ENCODE data around the gene ARPC1B. TPM values are rescaled to one million over a fixed set of nuclear protein-coding genes. Genes with fewer than 3 reads are reported as not detected.
"Not testable (repeated sequence)": the region's sequence is repeated elsewhere in the genome, so short reads cannot be mapped to it uniquely, and the experiment has no call there.

Gene ARPC1B
- polyA plus RNA-seq, 1 experiment, result 190 TPM

DNA sequence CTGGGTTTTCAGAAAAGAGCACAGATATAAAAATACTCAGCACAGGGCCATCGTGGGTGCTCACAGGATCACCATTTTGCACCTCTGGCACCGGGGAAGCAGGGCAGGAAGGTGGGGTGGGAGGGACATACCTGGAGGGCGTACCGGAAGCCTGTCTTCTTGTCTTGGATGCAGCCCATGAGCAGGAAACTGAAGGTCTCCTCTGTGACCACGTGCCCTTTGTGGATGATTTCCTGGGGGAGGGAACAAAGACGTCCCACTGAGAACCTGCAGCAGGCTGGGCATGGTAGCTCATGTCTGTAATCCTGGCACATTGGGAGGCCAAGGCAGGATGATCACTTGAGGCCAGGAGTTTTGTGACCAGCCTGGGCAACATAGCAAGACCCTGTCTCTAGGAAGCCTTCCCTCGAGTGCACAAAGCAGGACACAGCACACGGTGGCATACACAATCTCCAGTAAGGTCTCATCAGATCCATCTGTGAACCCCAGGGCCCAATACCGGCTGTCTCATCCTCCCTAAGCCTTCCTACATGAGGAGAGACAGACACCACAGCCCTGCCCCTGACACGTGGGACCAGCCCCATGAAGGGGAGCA is 54.5 kb downstream of the ARPC1B start:
- POLR2A ChIA-PET, result interaction anchor here (1.3 kb wide), 1 partner anchor 10 kb away, joined by 3 read pairs; the partner anchor contains the start of genes CPSF4 and PTCD1
- CTCF ChIA-PET, result interaction anchor here (0.9 kb wide), 1 partner anchor 550 kb away, joined by 3 read pairs; no protein-coding TSS in a partner anchor
- TF ChIP-seq, protein P1, sequence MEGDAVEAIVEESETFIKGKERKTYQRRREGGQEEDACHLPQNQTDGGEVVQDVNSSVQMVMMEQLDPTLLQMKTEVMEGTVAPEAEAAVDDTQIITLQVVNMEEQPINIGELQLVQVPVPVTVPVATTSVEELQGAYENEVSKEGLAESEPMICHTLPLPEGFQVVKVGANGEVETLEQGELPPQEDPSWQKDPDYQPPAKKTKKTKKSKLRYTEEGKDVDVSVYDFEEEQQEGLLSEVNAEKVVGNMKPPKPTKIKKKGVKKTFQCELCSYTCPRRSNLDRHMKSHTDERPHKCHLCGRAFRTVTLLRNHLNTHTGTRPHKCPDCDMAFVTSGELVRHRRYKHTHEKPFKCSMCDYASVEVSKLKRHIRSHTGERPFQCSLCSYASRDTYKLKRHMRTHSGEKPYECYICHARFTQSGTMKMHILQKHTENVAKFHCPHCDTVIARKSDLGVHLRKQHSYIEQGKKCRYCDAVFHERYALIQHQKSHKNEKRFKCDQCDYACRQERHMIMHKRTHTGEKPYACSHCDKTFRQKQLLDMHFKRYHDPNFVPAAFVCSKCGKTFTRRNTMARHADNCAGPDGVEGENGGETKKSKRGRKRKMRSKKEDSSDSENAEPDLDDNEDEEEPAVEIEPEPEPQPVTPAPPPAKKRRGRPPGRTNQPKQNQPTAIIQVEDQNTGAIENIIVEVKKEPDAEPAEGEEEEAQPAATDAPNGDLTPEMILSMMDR (IDR thresholded peaks at IDR 0.05; ENCODE audit: low read depth, low read length), result no peak
- Histone ChIP-seq H3K27ac (ENCODE audit: low read depth, low read length) (no peak overlapping the region), H3K4me3 (ENCODE audit: low read depth, low read length) (no peak overlapping the region), H3K27me3 (ENCODE audit: control insufficient read depth, insufficient read depth, low read length) (no peaks in the 10 kb centered on the region), H3K9me3 (ENCODE audit: control insufficient read depth, insufficient read depth, low read length) (no peaks in the 10 kb centered on the region; the same call in 1 of the 2 replicates)
- no peak for DNase-seq (ENCODE audit: low read depth, low spot score)

DNA sequence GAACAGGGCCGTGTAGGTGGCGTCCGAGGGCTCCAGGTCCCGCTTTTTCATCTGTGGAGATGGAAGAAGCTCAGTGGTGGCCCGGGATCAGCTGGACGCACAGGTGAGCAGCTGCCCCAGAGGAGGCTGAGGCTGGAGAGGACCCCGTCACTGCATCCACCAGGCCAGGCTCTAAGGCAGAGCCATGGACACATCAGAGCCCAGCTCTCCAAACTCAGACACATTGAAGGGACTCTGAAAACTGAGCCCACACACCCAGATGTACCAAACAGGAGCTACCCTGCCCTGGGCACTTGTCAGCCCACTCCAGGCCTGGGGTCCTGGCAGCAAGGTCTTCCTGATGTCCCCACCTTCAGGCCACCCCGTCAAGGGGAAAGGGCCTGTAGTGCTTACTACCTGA is 55.2 kb downstream of the ARPC1B start:
- Histone ChIP-seq H3K27ac (ENCODE audit: low read depth, low read length) (no peak overlapping the region), H3K9me3 (ENCODE audit: control insufficient read depth, insufficient read depth, low read length) (no peaks in the 10 kb centered on the region; the same call in 1 of the 2 replicates), H3K27me3 (ENCODE audit: control insufficient read depth, insufficient read depth, low read length) (no peaks in the 10 kb centered on the region), H3K4me3 (ENCODE audit: low read depth, low read length) (no peak overlapping the region)
- POLR2A ChIA-PET, result interaction anchor here (1.3 kb wide), 1 partner anchor 9 kb away, joined by 3 read pairs; the partner anchor contains the start of genes CPSF4 and PTCD1
- CTCF ChIA-PET, result interaction anchor here (0.9 kb wide), 1 partner anchor 550 kb away, joined by 3 read pairs; no protein-coding TSS in a partner anchor
- TF ChIP-seq, protein P1 (IDR thresholded peaks at IDR 0.05; ENCODE audit: low read depth, low read length), result no peak
- DNase-seq (ENCODE audit: low read depth, low spot score), result no peak

DNA sequence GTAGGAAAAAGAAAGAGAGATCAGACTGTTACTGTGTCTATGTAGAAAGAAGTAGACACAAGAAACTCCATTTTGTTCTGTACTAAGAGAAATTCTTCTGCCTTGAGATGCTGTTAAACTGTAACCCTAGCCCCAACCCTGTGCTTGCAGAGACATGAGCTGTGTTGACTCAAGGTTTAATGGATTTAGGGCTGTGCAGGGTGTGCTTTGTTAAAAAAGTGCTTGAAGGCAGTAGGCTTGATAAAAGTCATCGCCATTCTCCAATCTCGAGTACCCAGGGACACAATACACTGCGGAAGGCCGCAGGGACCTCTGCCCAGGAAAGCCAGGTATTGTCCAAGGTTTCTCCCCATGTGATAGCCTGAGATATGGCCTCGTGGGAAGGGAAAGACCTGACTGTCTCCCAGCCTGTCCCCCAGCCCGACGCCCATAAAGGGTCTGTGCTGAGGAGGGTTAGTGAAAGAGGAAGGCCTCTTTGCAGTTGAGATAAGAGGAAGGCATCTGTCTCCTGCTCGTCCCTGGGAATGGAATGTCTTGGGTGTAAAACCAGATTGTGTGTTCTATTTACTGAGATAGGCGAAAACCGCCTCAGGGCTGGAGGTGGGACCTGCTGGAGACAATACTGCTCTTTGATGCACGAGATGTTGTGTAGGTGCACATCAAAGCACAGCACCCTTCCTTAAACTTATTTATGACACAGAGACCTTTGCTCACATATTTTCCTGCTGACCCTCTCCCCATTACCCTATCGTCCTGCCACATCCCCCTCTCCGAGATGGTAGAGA is 57.4 kb downstream of the ARPC1B start:
- H3K27ac ChIP-seq (ENCODE audit: low read depth, low read length); H3K9me3 ChIP-seq (ENCODE audit: control insufficient read depth, insufficient read depth, low read length); H3K27me3 ChIP-seq (ENCODE audit: control insufficient read depth, insufficient read depth, low read length); DNase-seq (ENCODE audit: low read depth, low spot score); CTCF ChIA-PET; POLR2A ChIA-PET; H3K4me3 ChIP-seq (ENCODE audit: low read depth, low read length): not testable (repeated sequence)

DNA sequence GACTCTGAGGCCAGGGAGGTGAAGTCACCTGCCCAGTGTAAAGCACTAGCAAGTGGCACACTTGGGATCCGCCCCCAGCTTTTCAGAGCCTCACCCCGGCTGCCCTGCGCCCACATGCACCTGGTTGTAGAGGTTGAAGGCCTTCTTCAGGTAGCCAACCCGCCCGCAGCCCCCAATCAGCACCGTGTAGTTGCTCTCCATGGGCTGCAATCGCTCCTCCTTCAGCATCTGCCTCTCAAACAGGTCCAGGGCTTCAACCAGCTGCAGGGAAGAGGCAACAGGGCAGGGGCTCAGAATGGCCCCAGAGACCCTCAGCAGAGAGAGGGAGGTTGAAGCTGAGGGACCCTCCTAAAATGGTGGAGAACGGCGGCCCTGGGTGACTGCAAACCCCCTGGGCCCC is 58.6 kb downstream of the ARPC1B start:
- TF ChIP-seq, protein P1 (IDR thresholded peaks at IDR 0.05; ENCODE audit: low read depth, low read length), result no peak
- no peaks in the 10 kb centered on the region for H3K27me3 ChIP-seq (ENCODE audit: control insufficient read depth, insufficient read depth, low read length)
- H3K4me3 ChIP-seq (ENCODE audit: low read depth, low read length), result no peak overlapping the region
- no peak for DNase-seq (ENCODE audit: low read depth, low spot score)
- ChIA-PET CTCF (no interaction called here), POLR2A (no interaction called here)
- H3K27ac ChIP-seq (ENCODE audit: low read depth, low read length), result no peak overlapping the region
- H3K9me3 ChIP-seq (ENCODE audit: control insufficient read depth, insufficient read depth, low read length), result no peaks in the 10 kb centered on the region

DNA sequence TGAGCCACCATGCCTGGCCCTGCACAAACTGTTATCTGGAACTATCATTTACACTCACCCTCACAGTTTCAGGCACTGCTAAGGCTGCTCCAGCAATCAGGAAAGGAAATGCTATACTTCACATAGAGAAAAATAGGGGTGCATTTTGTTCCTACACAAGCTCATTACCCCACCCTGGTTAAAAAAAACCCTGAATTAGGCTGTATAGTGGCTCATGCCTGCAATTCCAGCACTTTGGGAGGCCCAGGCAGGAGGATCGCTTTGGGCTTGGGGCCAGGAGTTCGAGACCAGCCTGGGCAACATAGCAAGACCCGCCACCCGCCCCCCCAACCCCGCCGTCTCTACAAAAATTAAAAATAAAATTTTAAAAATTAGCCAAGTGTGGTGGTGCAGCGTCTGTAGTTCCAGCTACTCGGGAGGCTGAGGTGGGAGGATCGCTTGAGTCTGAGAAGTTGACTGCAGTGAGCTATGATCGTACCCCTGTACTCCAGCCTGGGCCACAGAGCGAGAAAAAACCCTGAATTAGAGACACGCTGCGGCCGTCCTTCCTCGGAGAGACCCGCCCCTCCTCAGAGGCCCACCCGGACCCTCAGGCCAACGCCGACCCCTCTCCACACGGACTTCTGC is 63.5 kb downstream of the ARPC1B start:
- DNase-seq (ENCODE audit: low read depth, low spot score), result no peak
- CTCF ChIA-PET, result interaction anchor here (0.6 kb wide), 2 partner anchors 21 to 420 kb away, joined by 3 to 4 read pairs; no protein-coding TSS in a partner anchor

More for the DNA sequence above, 63.5 kb downstream of the ARPC1B start:
- TF ChIP-seq, protein P1 (IDR thresholded peaks at IDR 0.05; ENCODE audit: low read depth, low read length), result no peak
- Histone ChIP-seq H3K27ac (ENCODE audit: low read depth, low read length) (peak overlapping the region; percentile 57), H3K27me3 (ENCODE audit: control insufficient read depth, insufficient read depth, low read length) (no peaks in the 10 kb centered on the region), H3K9me3 (ENCODE audit: control insufficient read depth, insufficient read depth, low read length) (no peaks in the 10 kb centered on the region; the same call in 1 of the 2 replicates), H3K4me3 (ENCODE audit: low read depth, low read length) (peak overlapping the region; percentile 94)
- POLR2A ChIA-PET, result interaction anchor here (0.9 to 2.0 kb wide), 4 partner anchors 8 to 62 kb away, joined by 3 to 8 read pairs (median 3); partner anchors contain the start of genes BUD31, PDAP1 and ZNF394

Data from AG04450 (cell line).